Lung (tissue), 12 donors: ENCODE measurements around the gene FOXG1. TPM values are rescaled to one million over a fixed set of nuclear protein-coding genes. Genes with fewer than 3 reads are reported as not detected.
A peak's percentile ranks its signal among the peaks of the same experiment; 100 is the strongest.

ENCODE experiments used
- ATAC-seq: fragments of 200-7000 bp; cut with Tn5 transposase; one replicate; pipeline ENCODE4 v1.9.1; 2020; ENCODE audit warnings: moderate number of reproducible peaks; ENCODE audit not compliant: insufficient read depth, low FRiP score
- DNase-seq, 3 donors: peaks; one replicate each; pipeline ENCODE4 v3.0.0-alpha.2; 2013 to 2017
- H3K27ac ChIP-seq, 2 donors: one replicate each; pipeline ENCODE4 v1.5.1; 2013; ENCODE audit warnings: mild to moderate bottlenecking in 2 of 2, moderate library complexity in 2 of 2, control low read depth in 1 of 2, inconsistent platforms in 1 of 2, low read depth in 1 of 2, low read length in 1 of 2
- H3K27me3 ChIP-seq, 3 donors: one replicate each; pipeline ENCODE4 v1.5.1; 2013; ENCODE audit warnings: low read length in 2 of 3; ENCODE audit not compliant: control insufficient read depth in 3 of 3, insufficient read depth in 3 of 3
- H3K36me3 ChIP-seq, 4 donors: one replicate each; pipeline ENCODE4 v1.5.1; 2013; ENCODE audit warnings: low read length in 4 of 4, mild to moderate bottlenecking in 1 of 4, moderate library complexity in 1 of 4; ENCODE audit not compliant: control insufficient read depth in 4 of 4, insufficient read depth in 4 of 4
- H3K4me1 ChIP-seq, 5 donors: one replicate each; pipeline ENCODE4 v1.5.1; 2013; ENCODE audit warnings: low read length in 5 of 5, mild to moderate bottlenecking in 2 of 5, moderate library complexity in 1 of 5; ENCODE audit not compliant: control insufficient read depth in 5 of 5, insufficient read depth in 5 of 5
- H3K4me3 ChIP-seq: one replicate; pipeline ENCODE4 v1.5.1; 2013; ENCODE audit warnings: mild to moderate bottlenecking, control low read depth, moderate library complexity
- H3K9ac ChIP-seq, 2 donors: one replicate each; pipeline ENCODE4 v1.5.1; 2013; ENCODE audit warnings: low read length in 2 of 2, control low read depth in 1 of 2; ENCODE audit not compliant: insufficient read depth in 1 of 2
- H3K9me3 ChIP-seq, 4 donors: one replicate each; pipeline ENCODE4 v1.5.1; 2013; ENCODE audit warnings: low read length in 3 of 4, mild to moderate bottlenecking in 1 of 4, moderate library complexity in 1 of 4; ENCODE audit not compliant: control insufficient read depth in 4 of 4, insufficient read depth in 3 of 4
- CTCF ChIP-seq: IDR thresholded peaks from 2 replicates; pipeline ENCODE4 v1.5.1; 2012; ENCODE audit warnings: mild to moderate bottlenecking; ENCODE audit errors: control extremely low read depth, extremely low read depth
- WGBS, 2 donors: extraction: QIAGEN DNeasy Blood & Tissue Kit; methylation state at CpG; one replicate each; pipeline ENCODE4 v1.1.7; 2013; 5-methylcytosine and 5-hydroxymethylcytosine counted together
- polyA plus RNA-seq, 2 donors: library from polyadenylated mRNA; stranded (reverse); fragments of 200-250 nt; gene quantifications; one replicate each; pipeline ENCODE4 v1.2.1, GENCODE V29; 2013
- total RNA-seq, 2 donors: library from RNA; depleted of rRNA in 1 of 2; stranded (reverse); fragments of >200 nt in 1 of 2; gene quantifications; one replicate each; pipeline ENCODE4 v1.2.1, GENCODE V29; 2014 to 2021
- donor health status: control.
- donor health status: control.
- donor health status: Bipolar disorder and iron deficiency.
- donor health status: healthy.
- donor health status: DM: yes; HTN: yes; CAD: no.

Gene FOXG1
- total and polyA plus RNA-seq, 4 donors, result 0.02 to 0.06 TPM; not detected in 2

DNA sequence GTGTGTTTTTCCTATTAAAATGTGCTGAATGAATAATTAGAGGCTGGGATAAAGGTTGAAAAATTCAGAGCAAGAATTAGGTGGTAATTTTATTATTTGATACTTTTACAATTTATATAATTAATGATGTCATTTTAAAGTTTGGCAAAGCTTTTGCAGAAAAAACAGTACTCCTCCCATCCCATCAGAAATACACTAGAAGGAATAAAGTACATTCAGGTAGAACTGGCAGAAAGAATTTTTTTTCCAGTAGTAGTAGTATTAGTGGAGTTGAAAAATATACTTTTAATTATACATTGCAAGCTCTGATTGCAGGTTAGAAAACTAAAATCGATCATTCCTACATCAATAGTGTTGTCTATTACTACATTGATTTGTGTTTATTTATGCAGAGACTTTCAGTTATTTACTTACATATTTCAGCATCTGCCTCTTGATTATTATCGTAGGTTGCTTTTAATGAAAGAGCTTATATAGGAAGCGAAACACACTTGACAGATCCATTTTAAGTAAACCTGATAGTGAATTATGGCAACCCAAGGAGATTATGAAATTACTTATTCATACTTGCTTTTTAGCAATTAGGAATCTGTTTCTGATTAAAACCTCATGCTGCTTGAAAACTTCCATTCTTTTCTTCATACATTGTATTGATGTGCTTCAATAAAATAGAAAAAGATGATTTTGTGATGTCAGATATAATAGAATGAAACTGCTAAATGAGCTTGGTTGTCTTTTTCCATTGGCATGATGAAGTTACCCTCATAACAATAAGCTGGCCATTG, 10.1 kb downstream of the FOXG1 start:
- Histone ChIP-seq H3K27ac (no peak overlapping the region), H3K4me3 (no peak overlapping the region), H3K9ac (no peak overlapping the region), H3K27me3 (peaks cover 10 to 97% (median 96%) of the 10 kb centered on the region in 3 donors), H3K4me1 (peaks cover 0 to 3% (median 0%) of the 10 kb centered on the region in 5 donors), H3K36me3 (no peaks in the 10 kb centered on the region), H3K9me3 (peaks cover 0 to 9% (median 0%) of the 10 kb centered on the region in 4 donors)
- TF ChIP-seq CTCF, result no peak
- DNase-seq (peak in 1 of 3 donors; percentile 2), ATAC-seq (no peak)
- 23 to 26% methylated on average over 3 of the region's 3 CpGs for WGBS, 2 donors

- Histone ChIP-seq H3K9ac (no peak overlapping the region), H3K27ac (no peak overlapping the region), H3K4me3 (no peak overlapping the region), H3K27me3 (peaks cover 11 to 96% (median 96%) of the 10 kb centered on the region in 3 donors), H3K36me3 (no peaks in the 10 kb centered on the region), H3K9me3 (peaks cover 0 to 9% (median 0%) of the 10 kb centered on the region in 4 donors), H3K4me1 (peaks cover 0 to 3% (median 0%) of the 10 kb centered on the region in 5 donors)
- TF ChIP-seq CTCF, result no peak
- WGBS, 2 donors, result 8 to 9% methylated on average over 17 of the region's 17 CpGs
- DNase-seq (no peak), ATAC-seq (no peak)
Measured at GRCh38 chr14:28777471-28778137, 11.0 kb downstream of the FOXG1 start.

DNA sequence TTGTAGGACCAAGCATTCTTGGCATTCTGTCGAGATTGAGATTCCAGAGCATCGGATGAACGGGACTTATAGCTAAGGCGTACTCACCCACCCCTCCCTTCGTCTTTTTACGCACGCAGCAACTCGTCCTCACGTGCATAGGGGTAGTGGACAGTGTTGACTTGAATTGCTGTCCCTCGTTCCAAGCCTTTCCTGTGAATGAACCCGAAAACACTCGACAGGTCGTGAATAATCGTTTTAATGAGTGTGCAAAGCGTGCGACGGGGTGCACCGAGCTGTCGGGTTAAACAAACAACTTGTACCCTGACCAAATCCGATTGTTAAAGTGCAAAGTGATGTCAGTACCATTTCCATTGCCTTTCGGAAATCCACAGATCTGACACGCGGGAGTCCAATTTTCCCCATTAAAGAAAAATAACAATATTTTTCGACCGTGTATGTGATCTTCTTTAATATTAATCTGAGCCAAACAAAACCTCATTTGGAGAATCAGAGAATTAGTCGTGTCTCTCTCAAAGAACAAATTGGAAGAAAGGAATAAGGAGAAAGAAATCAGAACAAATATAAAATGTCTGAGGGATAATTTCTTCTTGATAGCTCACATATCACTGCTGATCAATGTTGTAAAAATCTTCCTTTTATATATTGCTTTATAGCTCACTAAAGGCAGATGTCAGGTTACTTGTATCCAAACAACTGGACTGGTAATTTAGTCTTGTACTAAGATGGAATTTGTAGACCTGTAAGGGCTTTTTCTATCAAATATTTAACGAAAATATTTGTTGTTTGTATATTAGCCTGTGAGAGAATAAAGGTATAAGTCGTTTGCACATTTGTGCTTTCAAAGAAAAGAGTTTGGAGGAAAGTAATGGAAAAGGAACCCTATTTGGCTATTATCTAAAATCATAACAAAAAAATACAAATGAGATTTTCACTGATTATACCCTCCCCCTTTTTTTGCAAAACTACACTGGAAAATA, 11.8 kb downstream of the FOXG1 start:
- H3K4me1 ChIP-seq, result peaks cover 0 to 3% (median 0%) of the 10 kb centered on the region in 5 donors
- WGBS, 2 donors, result 3 to 6% methylated on average over 28 of the region's 28 CpGs
- no peak for TF ChIP-seq CTCF
- H3K27me3 ChIP-seq, result peaks cover 11 to 96% (median 96%) of the 10 kb centered on the region in 3 donors
- no peak overlapping the region for H3K4me3 ChIP-seq
- H3K9ac ChIP-seq, result no peak overlapping the region
- peaks cover 0 to 9% (median 0%) of the 10 kb centered on the region in 4 donors for H3K9me3 ChIP-seq
- no peak overlapping the region for H3K27ac ChIP-seq
- no peak for ATAC-seq
- H3K36me3 ChIP-seq, result no peaks in the 10 kb centered on the region
- peak in 1 of 3 donors; percentile 24 for DNase-seq
